ENCODE data around the gene CPXM1.
A peak's percentile ranks its signal among the peaks of the same experiment; 100 is the strongest.

DNA sequence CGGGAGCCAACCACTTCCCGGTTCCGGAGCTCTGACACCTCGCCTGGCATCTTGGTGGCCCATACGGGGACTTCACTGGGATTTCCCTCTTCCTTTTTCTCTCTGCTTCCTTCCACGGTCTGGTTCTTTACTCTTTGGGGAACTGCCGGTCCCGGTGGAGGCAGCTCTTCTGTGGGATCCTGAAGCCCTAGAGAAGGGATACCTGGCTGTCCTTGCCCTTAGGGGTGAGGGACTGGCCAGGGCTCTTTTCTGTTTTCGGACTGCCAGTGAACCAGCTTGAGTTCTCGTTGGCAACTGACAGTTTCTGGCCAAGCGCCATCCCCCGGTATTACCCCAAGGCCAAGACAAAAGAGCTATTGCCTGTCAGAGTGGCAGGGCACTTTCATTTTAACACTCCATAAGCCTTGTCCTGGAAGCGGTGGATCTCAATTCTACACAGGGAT, 880 bp upstream of the CPXM1 start:
- peak; percentile 77 for TF ChIP-seq EZH2 (IDR thresholded peaks at IDR 0.05; ENCODE audit: insufficient read depth, poor library complexity, severe bottlenecking)
- no peak for TF ChIP-seq EZH2phosphoT487 (IDR thresholded peaks at IDR 0.05; ENCODE audit: insufficient read depth, low read depth)
